ENCODE measurements around the gene PGBD4.
"Not testable (repeated sequence)": the region's sequence is repeated elsewhere in the genome, so short reads cannot be mapped to it uniquely, and the experiment has no call there.

PGBD4 gene

GRCh38 chr15:34111488-34111887, 9.6 kb downstream of the PGBD4 start:
- no peak for DNase-seq

DNA sequence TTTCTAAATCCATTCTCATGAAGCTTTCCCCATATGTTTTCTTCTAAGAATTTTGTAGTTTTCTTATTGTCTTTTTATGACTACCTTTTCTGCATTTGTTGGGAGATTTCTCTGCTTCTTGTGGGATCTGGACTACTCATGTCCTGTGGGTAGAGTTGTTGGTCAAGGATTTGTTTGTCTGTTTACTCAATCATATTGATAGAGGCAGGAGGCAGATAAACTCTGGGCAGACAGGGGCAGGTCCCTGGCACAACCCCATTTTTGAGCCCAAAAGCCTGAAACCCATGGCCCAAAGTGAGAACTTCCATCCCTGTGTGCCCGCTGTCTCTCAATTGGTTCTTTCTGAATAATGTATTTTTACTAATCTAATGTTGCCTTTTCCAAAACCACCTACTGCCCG, 12.3 kb downstream of the PGBD4 start:
- no peak for DNase-seq

- no peak for DNase-seq
Observed at GRCh38 chr15:34114739-34115138, 12.9 kb downstream of the PGBD4 start.

GRCh38 chr15:34116620-34117019, 14.7 kb downstream of the PGBD4 start:
- DNase-seq, result peak in 1 of 56 donors; percentile 28

- DNase-seq, result no peak
Observed at GRCh38 chr15:34119291-34119690, 17.4 kb downstream of the PGBD4 start.

GRCh38 chr15:34120420-34120819, 18.5 kb downstream of the PGBD4 start:
- not testable (repeated sequence) for DNase-seq

DNA sequence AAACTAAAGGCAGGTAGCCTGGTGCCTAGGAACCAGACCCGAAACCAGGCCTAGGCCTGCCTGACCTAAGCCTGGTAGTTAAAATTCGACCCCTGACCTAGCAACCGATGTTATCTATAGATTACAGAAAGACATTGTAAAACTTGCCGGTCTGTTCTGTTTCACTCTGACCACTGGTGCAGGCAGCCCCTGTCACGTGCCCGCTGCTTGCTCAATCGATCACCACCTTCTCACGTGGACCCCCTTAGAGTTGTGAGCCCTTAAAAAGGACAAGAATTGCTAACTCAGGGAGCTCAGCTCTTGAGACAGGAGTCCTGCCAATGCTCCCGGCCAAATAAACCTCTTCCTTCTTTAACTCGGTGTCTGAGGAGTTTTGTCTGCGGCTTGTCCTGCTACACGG, 19.9 kb downstream of the PGBD4 start:
- not testable (repeated sequence) for DNase-seq

GRCh38 chr15:34122771-34123183, 20.9 kb downstream of the PGBD4 start:
- DNase-seq, result no peak

- no peak for DNase-seq
Observed at GRCh38 chr15:34124651-34125050, 22.8 kb downstream of the PGBD4 start.

DNA sequence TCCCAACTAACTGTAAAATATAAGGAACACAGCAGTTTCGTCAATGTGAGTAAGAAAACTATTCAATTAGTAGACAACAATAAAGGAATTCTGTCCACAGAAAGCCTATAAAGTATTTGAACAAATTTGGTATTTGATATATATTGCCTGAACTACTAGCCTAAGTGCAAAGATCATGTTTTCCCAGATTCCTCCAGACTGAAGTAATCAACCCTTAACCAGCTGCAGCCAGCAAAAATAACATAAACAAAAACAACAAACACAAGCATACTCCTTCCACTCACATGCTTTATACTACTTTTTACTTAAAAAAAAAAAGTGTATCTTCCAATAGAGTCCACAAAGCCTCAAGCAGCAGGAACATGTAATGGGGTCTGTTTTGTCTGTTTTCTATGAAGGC, 24.1 kb downstream of the PGBD4 start:
- no peak for DNase-seq

DNA sequence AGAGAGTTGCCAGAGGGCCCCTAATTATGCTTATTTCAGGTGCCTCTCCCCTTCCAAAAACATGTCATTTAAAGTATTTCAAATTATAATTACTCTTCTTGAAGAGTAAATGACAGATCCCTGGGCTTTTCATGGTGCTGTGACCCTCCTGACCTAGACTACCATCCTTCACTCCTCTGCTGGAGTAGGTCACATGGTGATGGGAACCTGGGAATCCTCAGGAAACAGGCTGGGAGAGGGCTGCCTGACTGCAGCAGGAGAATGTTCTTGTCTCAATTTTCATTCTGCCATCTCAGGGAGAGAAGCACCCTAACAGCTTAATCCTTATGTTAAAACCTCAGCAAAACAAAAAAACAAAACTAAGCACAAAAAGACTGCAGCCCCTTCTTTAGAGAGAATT, 24.6 kb downstream of the PGBD4 start:
- no peak for DNase-seq

DNA sequence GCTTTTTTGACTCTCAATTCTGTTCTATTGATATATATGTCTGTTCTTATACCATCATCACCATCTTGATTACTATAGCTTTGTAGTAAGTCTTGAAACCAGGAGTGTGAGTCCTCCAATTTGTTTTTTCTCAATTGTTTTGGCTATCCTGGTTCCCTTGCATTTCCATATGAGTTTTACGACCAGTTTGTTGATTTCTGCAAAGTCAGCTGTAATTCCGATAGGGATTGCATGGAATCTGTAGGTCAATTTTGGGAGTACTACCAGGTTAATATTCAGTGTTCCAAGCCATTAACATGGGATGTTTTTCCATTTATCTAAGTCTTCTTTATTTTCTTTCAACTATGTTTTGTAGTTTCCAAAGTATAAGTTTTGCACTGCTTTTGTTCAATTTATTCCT, 27.0 kb downstream of the PGBD4 start:
- DNase-seq, result no peak

DNA sequence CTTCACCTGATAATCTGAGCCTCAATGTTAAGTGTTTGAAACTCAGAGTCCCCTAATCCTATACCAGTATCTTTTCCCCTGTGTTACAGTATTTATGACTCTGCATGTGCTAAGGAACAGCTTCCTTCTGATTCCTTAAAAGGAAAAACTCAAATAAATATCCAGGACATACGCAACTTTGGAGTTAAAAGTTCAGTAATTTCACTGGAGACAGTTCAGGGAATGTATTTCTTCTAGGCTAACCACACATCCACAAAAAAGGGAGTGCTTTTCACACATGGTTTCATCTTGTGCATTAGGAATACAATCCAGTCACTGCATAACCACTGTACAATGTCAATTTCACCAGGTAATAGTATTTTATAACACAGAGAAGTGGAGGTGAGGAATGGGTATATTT, 31.0 kb downstream of the PGBD4 start:
- DNase-seq, result no peak

DNA sequence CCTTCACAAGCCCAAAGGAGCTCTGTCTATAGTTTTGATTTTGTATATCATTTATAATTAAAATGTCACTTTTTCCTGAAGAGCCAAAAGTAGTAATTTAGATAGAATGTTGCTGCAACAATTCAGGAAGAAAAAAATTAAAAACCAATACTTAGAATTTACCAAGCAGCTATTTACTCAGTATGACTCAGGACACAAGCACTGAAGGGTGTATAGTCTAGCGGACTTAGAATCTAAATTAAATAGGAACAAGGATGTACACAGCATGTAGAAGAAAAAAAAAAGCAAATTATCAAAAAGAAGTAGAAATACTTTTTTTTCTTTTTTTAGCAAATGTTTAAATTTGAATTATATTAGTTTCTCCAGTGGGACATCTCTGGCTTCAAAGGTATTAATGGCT, 31.6 kb downstream of the PGBD4 start:
- no peak for DNase-seq

DNA sequence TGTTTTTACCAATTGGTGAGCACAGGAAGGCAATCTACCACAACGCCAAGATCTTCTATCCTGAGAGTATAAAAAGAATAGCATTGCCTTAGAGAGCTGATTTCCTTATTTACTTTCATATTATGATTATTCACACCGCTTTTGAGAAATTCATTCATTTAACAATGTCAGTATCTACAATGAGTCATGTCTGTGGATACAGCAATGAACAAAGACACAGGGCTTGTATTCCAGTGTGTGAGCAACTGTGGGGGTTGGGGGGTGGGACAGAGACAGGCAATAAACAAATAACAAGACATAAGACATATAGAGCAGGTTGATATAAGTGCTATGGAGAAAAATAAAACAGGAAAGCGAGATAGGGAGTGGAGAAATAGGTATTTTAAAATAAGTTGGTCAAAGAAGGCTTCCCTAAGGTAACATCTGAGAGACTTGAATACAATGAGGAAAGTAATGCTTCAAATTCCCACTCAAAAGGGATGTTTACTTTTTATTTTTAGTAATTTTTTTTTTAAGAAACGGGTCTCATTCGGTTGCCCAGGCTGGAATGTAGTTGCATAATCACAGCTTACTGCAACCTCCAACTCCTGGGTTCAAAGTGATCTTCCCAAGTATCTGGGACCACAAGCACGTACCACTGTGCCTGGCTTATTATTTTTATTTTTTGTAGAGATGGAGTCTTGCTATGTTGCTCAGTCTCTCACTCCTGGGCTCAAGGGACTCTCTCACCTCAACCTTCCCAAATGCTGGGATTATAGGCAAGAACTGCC, 45.7 kb downstream of the PGBD4 start:
- no peak for DNase-seq

DNA sequence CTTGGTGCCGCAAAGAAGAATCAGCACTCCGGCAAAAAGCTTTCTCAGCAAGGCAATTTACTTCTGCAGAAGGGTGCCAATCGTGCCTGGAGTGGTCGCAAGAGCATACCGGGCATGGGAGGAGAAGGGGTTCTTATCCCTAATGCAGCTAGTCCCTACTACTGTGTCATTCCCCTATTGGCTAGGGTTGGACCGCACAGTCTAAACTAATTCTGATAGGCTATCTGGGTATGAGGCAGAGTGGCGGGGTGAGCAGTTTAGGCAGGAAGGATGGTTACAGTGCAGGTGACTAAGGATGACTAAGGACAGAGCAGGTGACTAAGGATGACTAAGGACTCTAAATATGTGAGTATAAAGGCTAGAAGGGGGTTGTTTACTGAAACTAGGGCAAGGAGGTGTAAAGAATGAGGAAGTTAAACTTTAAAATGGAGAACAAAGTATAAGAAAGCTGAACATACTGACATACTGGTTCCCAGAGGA, 52.9 kb downstream of the PGBD4 start:
- peak in 1 of 56 donors; percentile 0 for DNase-seq

DNA sequence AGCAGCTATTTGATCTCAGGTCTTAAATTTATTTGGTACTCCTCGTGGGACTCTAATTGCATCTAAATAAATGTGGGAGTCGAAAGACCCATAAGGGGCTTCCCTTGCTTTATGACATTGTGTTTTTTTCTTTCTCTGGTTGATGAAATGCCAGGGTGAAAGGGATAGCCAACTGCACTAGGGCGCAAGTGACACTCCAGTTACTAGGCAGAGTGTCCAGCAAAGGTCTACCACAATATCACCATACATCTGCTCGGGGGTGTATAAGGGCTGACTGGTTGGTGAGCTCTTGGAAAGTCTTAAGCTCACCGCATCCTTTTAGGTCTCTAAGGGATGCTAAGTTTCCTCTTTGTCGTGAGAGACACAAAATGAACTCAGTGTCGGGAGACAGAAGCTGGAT, 54.0 kb downstream of the PGBD4 start:
- DNase-seq, result no peak

Measured in amygdala (tissue), 56 donors.